NCI-H1436 (cell line): ENCODE data around the gene FOXK1.
"Not testable (repeated sequence)": the region's sequence is repeated elsewhere in the genome, so short reads cannot be mapped to it uniquely, and the experiment has no call there.

ENCODE experiments used
- DNase-seq: peaks from one replicate; lab custom pipeline; 2025; lab: John Stamatoyannopoulos, UW

Gene FOXK1

DNA sequence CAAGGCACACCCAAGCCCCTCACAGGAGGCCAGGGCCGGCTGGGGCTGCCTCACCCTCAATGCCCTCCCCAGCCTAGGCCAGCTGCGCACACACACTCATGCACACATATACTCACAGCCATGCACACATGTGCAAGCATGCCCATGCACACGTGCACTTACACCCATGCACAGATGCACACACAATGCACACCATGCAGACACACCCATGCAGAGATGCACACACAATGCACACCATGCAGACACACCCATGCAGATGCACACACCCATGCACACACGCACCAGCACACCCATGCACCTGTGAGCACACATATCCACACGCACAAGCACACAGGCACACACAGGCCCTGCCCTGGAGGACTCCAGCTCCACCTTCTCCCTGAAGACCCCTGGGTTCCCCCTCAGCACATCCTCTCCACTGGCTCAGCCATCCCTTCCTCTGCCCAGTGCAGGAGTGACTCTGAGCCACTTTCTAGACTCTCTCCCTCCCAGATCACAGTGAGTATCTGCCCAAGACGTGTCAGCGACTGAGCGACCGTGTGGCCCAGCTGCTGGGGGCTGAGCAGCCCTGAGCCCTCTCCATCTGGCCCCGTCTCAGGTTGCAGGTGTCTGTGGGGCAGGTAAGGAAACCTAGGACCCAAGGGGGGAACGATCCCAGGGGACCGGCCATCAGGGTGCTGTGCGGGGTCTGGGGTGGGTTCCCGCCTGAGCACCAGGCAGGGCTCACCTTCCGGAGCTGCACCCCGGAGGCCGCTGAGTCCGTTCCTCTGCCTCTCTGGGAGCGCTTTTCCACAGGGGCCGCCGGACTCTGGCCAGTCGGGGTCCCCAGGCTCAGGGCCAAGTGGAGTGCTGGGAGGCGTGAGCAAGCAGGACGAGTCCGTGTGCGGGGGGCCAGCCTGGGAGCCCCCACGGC lies 119.1 kb downstream of the FOXK1 start:
- no peak for DNase-seq

DNA sequence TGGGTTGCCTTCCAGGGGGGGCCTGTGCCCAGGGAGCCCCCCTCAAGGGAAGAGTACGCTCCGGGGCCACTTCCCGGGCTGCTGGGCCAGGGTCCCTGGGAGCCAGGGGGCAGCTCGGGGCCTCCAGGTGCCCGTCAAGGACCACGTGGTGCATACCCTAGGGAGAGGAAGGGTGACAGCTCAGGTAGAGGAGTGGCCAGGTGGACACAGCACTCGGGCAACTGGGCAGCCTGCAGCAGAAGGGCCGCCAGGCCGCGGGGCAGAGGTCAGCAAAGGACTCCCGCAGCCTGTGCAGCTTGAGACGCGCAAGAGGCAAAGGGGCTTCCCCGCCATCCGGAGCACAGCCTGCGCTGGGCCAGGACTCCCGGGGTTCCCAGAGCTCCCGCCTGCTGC lies 119.7 kb downstream of the FOXK1 start:
- DNase-seq = no peak

DNA sequence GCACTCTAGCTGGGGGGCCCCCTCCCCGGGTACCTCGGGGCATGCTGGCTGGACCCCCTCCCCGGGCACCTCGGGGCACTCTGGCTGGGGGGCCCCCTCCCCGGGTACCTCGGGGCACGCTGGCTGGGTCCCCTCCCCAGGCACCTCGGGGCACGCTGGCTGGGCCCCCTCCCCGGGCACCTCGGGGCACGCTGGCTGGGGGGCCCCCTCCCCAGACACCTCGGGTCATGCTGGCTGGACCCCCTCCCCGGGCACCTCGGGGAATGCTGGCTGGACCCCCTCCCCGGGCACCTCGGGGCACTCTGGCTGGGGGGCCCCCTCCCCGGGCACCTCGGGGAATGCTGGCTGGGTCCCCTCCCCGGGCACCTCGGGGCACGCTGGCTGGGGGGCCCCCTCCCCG lies 120.5 kb downstream of the FOXK1 start:
- not testable (repeated sequence) for DNase-seq

DNA sequence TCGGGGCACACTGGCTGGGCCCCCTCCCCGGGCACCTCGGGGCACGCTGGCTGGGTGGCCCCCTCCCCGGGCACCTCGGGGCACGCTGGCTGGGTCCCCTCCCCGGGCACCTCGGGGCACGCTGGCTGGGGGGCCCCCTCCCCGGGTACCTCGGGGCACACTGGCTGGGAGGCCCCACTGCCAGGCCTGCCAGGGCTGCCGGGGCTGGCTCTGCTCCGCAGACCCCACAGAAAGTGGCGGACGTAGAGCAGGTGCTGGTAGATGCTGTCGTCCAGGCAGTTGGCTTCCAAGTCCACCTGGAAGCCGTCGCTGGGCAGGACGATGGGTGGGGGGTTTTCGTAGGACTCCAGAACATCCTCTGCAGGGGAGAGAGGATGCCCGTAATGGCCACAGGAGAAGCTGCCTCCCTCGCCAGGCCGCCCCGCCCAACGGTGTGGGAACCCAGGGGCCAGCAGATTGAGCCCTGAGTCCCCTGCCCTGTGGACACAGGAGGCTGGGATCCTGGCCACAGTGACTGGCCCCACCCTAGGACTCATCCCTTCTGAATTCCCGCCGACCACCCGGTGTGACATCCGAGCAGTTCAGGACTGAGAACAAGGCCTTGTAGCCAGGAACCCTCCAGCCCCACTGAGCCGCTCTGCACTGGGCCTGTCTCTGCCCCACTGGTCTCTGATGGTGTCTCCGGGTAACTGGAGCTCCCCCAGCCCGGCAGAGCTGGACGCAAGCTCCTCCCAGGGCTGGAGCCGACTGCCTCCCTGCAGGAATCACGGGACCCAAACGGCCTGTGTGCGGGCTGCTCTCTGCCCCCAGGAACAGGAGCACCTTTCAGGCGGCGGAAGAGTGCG lies 121.5 kb downstream of the FOXK1 start:
- no peak for DNase-seq

DNA sequence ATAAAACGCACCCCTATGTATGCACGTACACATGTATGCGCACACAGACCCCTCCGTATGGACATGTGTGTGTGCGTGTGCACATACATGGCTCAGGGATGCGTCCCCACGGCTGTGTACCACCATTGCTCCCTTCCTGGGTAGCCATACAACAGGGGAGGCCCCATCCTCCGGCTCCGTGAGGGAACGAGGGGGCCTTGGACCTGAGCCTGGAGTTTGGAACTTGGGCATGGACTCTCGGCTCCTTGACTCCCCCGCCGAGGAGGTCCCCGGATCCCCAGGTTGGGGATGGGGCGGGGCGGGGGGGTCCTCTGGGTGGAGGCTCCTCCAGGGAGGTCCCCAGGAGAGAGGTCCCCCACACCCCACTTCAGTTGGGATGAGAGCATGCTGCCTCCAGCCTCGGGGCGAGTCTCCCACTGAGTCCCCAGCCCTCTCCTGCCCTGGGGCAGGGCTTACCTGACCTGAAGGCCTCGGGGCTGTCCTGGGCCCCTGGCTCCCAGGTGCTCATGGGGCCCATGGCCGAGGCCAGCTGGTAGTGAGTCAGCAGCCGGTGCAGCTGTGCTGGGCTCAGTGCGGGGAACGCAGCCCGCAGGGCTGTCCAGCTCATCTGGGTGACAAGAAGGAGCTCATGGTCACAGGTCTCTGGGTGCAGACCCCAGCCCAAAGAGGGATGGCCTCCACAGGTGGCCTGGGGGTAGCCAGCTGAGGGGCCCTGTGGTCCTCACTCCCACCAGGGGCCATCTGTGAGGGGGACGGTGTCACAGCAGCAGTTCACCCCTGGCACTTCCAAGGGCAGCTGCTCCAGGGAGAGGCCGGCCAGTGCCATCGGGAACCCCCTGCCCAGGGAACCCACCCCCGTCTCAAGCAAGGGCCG lies 123.3 kb downstream of the FOXK1 start:
- no peak for DNase-seq

DNA sequence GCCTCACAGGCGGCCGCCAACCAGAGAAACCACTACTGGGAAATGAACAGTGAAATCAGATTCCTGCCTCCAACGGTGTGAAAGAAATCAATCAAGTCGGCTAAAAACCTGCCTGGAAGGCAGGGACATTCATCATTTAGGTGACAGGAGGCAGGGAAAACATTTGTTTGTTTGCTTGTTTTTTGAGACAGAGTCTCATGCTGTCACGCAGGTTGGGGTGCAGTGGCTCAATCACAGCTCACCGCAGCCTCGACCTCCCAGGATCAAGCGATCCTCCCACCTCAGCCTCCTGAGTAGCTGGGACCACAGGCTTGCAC lies 123.8 kb downstream of the FOXK1 start:
- no peak for DNase-seq

DNA sequence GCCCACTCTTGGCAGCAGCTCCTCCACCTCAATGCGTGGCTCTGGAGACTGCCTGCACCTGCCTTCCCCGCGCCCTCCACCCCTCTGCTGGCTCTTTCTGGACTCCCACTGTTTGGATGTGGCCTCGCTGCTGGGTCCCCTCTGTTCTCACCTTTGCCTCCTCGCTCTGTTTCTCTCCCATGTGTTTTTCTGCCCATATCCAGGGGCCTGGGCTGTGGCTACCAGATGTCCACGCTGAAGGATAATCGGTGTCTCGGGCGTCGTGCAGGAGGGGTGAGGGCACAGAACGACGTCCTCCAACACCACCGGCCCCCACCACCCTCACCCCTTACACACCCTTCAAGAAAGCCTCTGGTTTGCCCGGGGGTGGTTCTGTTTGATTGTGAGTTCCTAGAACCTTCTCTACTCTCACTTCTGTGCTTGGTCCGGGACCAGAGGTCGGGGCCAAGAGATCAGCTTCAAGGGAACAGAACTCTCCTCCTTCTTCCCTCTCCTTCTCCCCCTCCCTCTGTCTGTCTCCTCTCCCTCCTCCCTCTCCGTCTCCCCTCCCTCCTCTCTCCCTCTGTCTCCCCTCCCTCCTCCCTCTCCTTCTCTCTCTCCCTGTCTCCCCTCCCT lies 125.0 kb downstream of the FOXK1 start:
- no peak for DNase-seq

DNA sequence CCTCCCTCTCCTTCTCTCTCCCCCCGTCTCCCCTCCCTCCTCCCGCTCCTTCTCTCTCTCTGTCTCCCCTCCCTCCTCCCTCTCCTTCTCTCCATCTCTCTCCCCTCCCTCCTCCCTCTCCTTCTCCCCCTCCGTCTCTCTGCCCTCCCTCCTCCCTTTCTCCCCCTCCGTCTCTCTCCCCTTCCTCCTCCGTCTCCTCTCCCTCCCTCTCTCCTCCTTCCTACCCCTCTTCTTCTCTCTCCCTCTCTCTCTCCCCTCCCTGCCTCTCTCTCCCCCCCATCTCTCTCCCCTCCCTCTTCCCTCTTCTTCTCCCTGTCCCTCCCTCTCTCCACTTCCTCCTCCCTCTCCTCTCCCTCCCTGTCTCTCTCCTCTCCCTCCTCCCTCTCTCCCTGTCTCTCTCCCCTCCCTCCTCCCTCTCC lies 125.5 kb downstream of the FOXK1 start:
- no peak for DNase-seq

DNA sequence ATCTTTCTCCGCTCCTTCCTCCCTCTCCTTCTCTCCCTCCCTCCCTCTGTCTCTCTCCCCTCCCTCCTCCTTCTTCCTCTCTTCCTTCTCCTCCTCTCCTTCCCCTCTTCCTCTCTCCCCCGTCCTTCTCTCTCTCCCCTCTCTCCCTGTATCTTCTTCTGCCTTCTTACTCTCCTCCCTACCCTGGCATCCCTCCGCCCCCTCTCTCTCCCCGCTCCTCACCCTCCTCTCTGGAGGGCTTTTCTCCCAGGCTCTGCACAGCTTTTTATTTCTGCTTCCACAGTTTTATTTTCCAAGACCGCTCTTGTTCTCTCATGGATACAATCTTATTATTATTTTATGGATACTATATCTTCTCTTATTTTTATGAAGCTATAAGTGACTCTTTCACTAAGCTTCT lies 125.9 kb downstream of the FOXK1 start:
- no peak for DNase-seq

DNA sequence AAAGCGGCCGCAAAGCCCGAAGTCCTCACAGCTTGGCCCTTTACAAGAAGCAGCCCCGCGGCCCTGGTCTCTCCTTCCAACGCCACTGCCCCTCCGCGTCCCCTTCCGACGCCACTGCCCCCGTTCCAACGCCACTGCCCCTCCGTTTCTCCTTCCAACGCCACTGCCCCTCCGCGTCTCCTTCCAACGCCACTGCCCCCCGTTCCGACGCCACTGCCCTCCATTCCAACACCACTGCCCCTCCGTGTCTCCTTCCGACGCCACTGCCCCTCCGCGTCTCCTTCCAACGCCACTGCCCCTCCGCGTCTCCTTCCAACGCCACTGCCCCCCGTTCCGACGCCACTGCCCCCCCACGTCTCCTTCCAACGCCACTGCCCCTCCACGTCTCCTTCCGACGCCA lies 126.5 kb downstream of the FOXK1 start:
- DNase-seq = no peak

DNA sequence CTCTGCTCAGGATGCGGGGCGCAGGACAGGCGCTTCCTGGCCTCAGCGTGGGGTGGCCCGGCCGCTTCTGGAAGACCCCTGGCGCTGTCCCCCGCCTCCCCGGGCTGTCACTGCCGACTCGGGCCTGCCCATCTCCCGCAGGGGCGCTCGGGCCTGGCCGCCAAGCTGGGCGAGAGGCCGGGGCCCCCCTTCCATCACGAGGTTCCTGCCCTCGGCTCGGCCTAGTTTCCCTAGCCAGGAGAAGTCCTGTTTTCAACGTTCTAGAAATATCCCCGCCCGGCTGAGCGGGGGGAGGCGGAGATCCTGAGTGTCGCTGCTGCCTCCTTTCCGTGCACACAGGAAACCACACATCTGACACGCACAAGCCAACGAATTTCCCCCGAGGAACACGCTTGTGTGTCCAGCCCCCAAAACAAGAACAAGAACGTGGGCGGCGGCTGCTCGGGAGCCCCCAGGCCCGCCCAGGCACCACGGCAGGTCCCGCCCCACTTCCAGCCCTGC lies 127.0 kb downstream of the FOXK1 start:
- no peak for DNase-seq

DNA sequence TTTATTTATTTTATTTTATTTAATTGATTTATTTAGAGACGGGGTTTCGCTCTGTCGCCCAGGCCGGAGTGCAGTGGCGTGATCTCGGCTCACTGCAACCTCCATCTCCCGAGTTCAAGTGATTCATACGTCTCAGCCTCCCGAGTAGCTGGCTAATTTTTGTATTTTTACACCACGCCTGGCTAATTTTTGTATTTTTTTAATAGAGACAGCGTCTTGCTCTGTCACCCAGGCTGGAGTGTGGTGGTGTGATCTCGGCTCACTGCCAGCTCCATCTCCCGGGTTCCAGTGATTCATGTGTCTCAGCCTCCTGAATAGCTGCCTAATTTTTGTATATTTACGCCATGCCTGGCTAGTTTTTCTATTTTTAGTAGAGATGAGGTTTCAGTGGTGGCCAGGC lies 127.6 kb downstream of the FOXK1 start:
- no peak for DNase-seq

DNA sequence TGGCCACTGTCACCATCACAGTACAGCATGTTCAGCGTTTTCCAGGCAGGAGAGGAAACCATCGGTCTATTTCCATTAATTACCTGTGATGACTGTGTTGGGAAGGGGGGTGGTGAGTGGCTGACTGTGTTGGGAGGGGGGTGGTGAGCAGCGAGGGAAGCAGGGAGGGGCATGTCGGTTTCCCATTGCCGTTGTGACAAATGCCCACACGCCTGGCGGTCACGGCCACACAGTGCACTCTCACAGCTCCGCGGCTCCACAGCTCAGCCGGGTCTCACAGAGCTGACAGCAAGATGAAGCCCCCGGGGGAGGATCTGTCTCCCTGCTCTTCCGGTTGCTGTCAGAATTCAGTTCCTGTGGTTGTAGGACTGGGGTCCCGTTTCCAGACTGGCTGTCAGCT lies 132.3 kb downstream of the FOXK1 start:
- no peak for DNase-seq

DNA sequence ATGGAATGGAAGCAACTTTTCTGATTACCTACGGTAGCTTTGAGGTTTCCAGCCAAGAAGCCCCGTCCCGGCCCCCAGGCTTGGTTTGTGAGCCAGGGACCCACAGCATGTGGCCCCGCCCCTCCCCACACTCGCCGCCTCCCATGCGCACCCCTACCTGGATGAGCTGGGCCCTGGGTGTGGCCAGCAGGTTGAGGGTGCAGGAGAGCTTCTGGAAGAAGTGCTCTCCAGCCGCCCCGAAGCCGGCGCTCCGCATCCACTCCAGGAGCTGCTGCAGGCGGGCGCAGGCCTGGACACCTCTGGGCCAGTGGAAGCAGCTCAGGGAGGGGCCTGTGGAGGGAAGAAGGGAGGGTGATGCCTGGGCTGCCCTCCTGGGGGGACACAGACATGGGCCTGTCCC lies 133.0 kb downstream of the FOXK1 start:
- no peak for DNase-seq

DNA sequence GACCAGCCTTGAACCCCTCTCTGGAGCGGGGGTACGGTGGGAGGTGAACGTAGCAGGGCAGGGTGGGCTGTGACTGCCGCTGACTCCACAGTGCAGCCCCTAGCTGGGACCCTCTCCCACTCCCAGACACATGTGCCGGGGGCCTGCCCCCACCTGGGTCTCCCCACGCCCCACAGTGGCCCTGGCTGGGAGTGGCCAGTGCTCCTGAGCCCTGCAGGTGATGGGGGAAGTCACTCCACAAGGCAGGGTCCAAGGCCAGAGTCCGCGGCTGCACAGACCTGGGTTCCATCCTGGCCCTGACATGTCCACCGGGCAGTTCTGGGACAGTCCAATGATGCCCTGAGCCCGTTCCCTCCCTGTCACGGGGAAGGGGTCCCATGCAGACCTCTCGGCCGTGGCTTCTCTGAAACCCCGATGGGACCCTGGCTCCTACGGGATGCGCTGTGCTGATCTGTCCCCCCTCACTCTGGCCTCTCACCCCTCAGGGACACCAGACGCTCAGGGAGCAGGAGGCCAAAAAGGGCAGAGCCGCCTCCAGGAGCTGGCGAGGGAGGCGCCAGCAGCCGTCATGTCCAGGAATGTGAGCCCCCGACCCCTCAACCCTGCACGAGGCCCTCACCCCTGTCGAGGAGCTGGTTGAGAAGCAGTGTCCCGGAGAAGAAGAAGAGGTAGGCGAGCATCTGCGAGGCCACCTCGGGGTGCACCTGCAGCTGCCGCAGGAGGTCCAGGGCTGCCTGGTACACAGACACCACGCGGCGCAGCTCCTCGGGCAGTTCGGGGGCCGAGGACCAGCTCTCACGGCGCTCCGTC lies 133.7 kb downstream of the FOXK1 start:
- DNase-seq = no peak

DNA sequence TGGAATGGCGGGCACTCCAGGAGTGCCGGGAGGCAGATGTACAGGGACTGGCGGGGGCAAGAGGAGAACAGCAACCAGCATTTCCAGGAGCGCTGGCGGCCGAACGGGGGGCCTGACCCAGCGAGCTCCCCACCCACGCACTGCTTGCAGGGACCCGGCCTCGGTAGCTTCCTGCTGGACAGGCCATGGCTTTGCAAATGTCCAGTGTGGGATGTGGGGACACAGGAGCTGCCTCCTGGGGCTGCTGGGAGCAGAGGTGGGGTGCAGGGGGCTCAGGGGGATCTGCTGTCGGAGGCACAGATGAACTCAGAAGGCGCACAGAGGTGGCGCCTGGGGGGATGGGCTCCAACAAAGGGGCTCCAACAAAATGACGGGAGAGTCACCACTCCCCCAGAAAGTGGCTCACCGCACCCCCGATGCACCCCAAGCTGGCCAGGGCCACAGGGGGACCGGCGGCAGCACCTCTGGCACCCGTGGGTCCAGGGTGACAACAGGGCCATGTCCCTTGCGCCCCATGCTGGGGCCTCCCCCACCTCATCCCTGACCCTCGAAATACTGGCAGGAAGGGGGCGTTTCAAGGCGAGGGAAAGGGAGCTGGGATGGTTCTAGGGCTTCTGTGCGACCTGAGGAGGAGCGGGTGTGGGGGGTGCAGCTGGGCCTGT lies 134.5 kb downstream of the FOXK1 start:
- DNase-seq = no peak

DNA sequence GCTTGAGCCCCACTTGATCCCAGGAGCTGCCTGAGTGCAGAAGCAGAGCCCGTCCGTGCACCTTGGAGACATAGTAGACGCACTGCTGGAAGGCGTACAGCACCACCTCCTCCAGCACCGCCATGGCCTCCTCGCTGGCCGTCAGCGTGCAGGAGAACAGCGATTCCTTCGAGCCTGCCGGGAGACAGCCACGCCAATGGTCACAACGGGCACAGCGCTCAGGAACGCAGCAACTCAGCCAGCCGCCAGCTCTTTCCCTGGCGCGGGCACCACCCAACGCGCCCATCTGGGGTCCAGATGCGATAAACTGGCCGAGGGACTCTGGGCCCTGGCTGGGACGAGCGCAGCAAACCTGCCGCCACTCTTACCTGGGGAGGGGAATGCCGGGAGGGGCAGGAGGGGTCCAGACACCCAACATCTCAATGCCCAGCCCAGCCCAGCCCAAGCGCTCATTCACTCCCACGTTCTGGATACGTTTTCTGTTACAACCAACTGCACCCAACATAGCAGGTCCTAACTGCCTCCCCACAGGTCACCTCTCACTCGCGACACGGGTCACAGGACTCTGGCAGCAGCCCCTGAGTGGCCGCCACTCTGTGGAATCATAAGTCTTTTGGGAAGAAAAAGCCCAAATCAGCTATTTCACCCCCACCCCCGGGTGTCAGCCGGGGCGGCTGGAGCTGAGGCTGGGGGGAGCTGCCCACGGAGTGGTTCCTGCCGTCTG lies 135.2 kb downstream of the FOXK1 start:
- DNase-seq = no peak

DNA sequence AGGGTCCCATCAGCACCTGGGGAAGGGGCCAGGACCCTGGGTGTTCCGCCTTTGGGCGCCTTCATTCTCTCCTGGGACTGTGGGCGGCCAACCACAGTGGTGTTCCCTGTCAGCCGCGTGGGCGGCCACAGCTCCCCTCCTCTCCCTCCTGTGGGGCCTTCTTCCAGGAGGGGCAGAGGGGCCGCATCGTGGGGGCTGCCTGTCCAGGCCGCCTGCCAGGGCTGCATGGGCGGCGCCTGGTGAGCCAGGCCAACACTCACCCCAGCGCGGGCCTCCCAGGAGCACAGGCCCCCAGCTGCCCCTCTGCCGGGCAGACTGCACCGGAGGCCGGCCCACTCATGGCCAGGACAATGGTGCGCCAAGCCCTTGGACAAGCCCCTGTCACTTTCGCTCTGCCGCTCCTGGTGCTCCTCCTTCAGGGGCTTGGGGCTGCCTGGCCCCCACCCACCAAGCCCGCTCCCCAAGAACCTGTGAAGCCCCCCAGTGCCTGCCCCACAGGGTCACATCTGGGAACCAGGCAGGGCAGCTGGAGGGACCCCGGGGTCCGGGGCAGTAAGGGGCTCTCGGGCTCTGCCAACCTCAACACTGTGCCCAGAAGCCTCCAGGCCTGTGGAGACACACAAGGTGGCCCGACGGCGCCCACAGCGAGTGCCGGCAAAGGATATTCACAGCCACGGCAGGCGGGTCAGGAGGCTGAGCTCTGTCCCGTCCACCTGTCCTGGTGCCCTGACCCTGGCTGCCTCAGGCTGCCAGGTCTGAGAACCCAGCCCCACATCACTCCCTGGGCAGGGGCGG lies 136.1 kb downstream of the FOXK1 start:
- no peak for DNase-seq
